Smooth muscle cell (in vitro differentiated cells): ENCODE data around the gene EDIL3. TPM values are rescaled to one million over a fixed set of nuclear protein-coding genes. Genes with fewer than 3 reads are reported as not detected.

Experiments
- DNase-seq: peaks from one replicate; lab custom pipeline; 2025; ENCODE audit not compliant: unreplicated experiment; lab: John Stamatoyannopoulos, UW
- H2AFZ ChIP-seq: fragments of 200-600 bp; sonication (generic); 2 replicates; pipeline ENCODE4 v1.6.0; 2016; ENCODE audit warnings: antibody characterized with exemption, low read depth, mild to moderate bottlenecking
- H3F3A ChIP-seq: fragments of 200-600 bp; sonication (generic); 2 replicates; pipeline ENCODE4 v1.6.0; 2017; ENCODE audit warnings: antibody characterized with exemption, low read depth
- H3K27ac ChIP-seq: fragments of 200-600 bp; sonication (generic); 2 replicates; pipeline ENCODE4 v1.5.1; 2016; ENCODE audit warnings: low read depth, mild to moderate bottlenecking
- H3K27me3 ChIP-seq: fragments of 200-600 bp; sonication (generic); 2 replicates; pipeline ENCODE4 v1.6.1; 2016; ENCODE audit warnings: low read depth, mild to moderate bottlenecking
- H3K36me3 ChIP-seq: fragments of 200-600 bp; sonication (generic); 2 replicates; pipeline ENCODE4 v1.5.1; 2016; ENCODE audit warnings: low read depth
- H3K4me1 ChIP-seq: fragments of 200-600 bp; sonication (generic); 2 replicates; pipeline ENCODE4 v1.5.1; 2016; ENCODE audit warnings: low read depth
- H3K4me2 ChIP-seq: fragments of 200-600 bp; sonication (generic); 2 replicates; pipeline ENCODE4 v1.6.0; 2016; ENCODE audit warnings: mild to moderate bottlenecking
- H3K4me3 ChIP-seq: fragments of 200-600 bp; sonication (generic); 2 replicates; pipeline ENCODE4 v1.5.1; 2016; ENCODE audit warnings: mild to moderate bottlenecking
- H3K79me2 ChIP-seq: fragments of 200-600 bp; sonication (generic); 2 replicates; pipeline ENCODE4 v1.6.0; 2016; ENCODE audit warnings: low read depth, mild to moderate bottlenecking
- H3K9ac ChIP-seq: fragments of 200-600 bp; sonication (generic); 2 replicates; pipeline ENCODE4 v1.6.0; 2016; ENCODE audit warnings: low read depth
- H3K9me3 ChIP-seq: fragments of 200-600 bp; sonication (generic); replicated peaks from 2 replicates; pipeline ENCODE4 v1.5.1; 2016; ENCODE audit warnings: low read depth
- H4K20me1 ChIP-seq: fragments of 200-600 bp; sonication (generic); 2 replicates; pipeline ENCODE4 v1.6.0; 2016; ENCODE audit warnings: low read depth
- CTCF ChIP-seq: fragments of 200-600 bp; sonication (generic); IDR thresholded peaks from 2 replicates; pipeline ENCODE4 v1.5.1; 2017; ENCODE audit warnings: borderline replicate concordance, mild to moderate bottlenecking, antibody characterized with exemption; ENCODE audit not compliant: insufficient read depth, poor library complexity, severe bottlenecking
- WGBS: methylation state at CpG from one replicate; pipeline ENCODE4 v1.1.7; 2016; ENCODE audit warnings: low lambda C conversion rate; 5-methylcytosine and 5-hydroxymethylcytosine counted together
- polyA plus RNA-seq: library from polyadenylated mRNA; unstranded; fragments of >200 nt; fragmentation: Nextera tagmentation; extraction: Ambion mirVana; gene quantifications from 2 replicates; pipeline ENCODE4 v1.2.1, GENCODE V29; 2016
- total RNA-seq: library from RNA; depleted of rRNA; stranded (reverse); fragments of >200 nt; gene quantifications from 2 replicates; pipeline ENCODE4 v1.2.3, GENCODE V29; 2014

EDIL3 gene
- total and polyA plus RNA-seq, 2 experiments from 2014 or later = 98.4 to 119 TPM

GRCh38 chr5:84204772-84205171, 179.9 kb downstream of the EDIL3 start:
- Histone ChIP-seq H4K20me1 (no peaks in the 10 kb centered on the region), H2AFZ (no peak overlapping the region), H3K4me2 (no peak overlapping the region), H3K4me3 (no peak overlapping the region), H3K27me3 (no peaks in the 10 kb centered on the region), H3K9ac (no peak overlapping the region), H3F3A (no peaks in the 10 kb centered on the region), H3K27ac (no peak overlapping the region), H3K36me3 (no peaks in the 10 kb centered on the region), H3K9me3 (no peaks in the 10 kb centered on the region), H3K4me1 (no peaks in the 10 kb centered on the region), H3K79me2 (no peaks in the 10 kb centered on the region)
- no peak for TF ChIP-seq CTCF
- 65% methylated on average over 6 of the region's 6 CpGs for WGBS
- no peak for DNase-seq

DNA sequence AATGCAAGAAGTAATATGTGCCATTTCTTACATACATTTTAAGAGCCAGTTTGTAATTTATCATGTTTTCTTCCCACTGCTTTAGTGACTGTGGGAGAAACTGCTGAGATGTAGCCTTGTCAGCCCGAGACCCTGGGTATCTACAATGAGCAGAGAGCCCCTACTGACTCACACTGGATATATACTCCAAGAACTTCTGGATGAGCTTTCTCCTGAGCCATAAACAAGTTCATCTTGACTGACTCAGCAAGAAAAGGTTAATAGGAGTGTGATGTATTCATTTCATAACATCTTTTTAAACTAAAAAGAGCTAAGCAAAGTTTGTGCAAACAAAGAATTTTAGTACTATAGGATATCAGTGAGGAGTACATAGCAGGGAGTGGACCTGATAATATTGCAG, 182.5 kb downstream of the EDIL3 start:
- no peaks in the 10 kb centered on the region for H3F3A ChIP-seq
- no peaks in the 10 kb centered on the region for H3K79me2 ChIP-seq
- no peak for TF ChIP-seq CTCF
- no peak overlapping the region for H2AFZ ChIP-seq
- H3K4me3 ChIP-seq = no peak overlapping the region
- 67% methylated on average over 1 of the region's 1 CpG for WGBS
- H3K9me3 ChIP-seq = no peaks in the 10 kb centered on the region
- H3K9ac ChIP-seq = no peak overlapping the region
- no peaks in the 10 kb centered on the region for H3K36me3 ChIP-seq
- H3K27ac ChIP-seq = no peak overlapping the region
- H3K4me1 ChIP-seq = no peaks in the 10 kb centered on the region
- DNase-seq = no peak
- no peak overlapping the region for H3K4me2 ChIP-seq
- no peaks in the 10 kb centered on the region for H3K27me3 ChIP-seq
- H4K20me1 ChIP-seq = no peaks in the 10 kb centered on the region

DNA sequence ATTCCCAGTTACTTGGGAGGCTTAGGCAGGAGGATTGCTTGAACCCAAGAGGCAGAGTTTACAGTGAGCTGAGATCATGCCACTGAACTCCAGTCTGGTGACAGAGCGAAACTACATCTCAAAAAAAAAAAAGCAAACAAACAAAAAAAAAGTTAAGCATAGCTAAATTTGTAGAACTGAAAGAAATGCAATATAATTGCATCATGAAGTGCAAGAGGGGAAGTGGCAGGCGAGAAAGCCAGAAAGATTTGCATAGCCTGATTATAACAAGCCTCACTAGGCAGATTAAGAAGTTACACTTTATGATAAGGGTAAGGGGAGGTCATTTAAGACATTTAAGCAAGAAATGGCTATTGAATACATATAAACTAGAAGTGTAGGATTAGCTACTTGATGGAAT, 187.1 kb downstream of the EDIL3 start:
- Histone ChIP-seq H4K20me1 (peaks cover 3% of the 10 kb centered on the region), H3K27me3 (no peaks in the 10 kb centered on the region), H3K79me2 (no peaks in the 10 kb centered on the region), H3K4me3 (no peak overlapping the region), H3K9me3 (no peaks in the 10 kb centered on the region), H3K36me3 (no peaks in the 10 kb centered on the region), H3K4me1 (no peaks in the 10 kb centered on the region), H2AFZ (no peak overlapping the region), H3K9ac (no peak overlapping the region), H3K27ac (no peak overlapping the region), H3K4me2 (no peak overlapping the region), H3F3A (no peaks in the 10 kb centered on the region)
- WGBS = 95% methylated on average over 2 of the region's 2 CpGs
- no peak for TF ChIP-seq CTCF
- DNase-seq = no peak

DNA sequence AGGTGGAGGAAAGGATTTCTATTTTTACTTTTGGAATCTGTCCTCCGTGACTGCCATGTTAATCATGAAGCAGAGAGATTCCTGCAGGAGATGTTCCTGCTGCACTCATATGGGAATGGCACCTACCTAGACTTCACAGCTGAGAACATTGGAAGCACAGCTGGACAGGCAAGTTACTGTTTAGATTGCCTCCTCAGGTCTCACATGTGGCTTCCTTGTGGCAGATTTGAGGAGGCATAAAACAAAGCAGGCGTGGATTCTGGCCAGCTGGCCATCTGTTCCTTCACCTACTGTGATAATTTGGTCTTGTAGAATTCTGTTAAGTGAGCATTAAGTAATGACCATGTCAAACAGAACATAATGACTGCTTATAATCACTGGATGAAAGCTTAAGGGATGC, 193.4 kb downstream of the EDIL3 start:
- TF ChIP-seq CTCF = no peak
- Histone ChIP-seq H3K27ac (no peak overlapping the region), H3K4me3 (no peak overlapping the region), H3K4me2 (no peak overlapping the region), H3K4me1 (no peaks in the 10 kb centered on the region), H3F3A (no peaks in the 10 kb centered on the region), H4K20me1 (peaks cover 3% of the 10 kb centered on the region), H3K27me3 (no peaks in the 10 kb centered on the region), H3K36me3 (no peaks in the 10 kb centered on the region), H3K9ac (no peak overlapping the region), H2AFZ (no peak overlapping the region), H3K79me2 (no peaks in the 10 kb centered on the region), H3K9me3 (no peaks in the 10 kb centered on the region)
- 86% methylated on average over 2 of the region's 2 CpGs for WGBS
- no peak for DNase-seq
